Neural progenitor cell (in vitro differentiated cells): ENCODE measurements around the gene SLC9C2. TPM values are rescaled to one million over a fixed set of nuclear protein-coding genes. Genes with fewer than 3 reads are reported as not detected.
A peak's percentile ranks its signal among the peaks of the same experiment; 100 is the strongest.
"Not testable (repeated sequence)": the region's sequence is repeated elsewhere in the genome, so short reads cannot be mapped to it uniquely, and the experiment has no call there.

Experiments
- DNase-seq: peaks from one replicate; pipeline ENCODE4 v3.0.0-alpha.2; 2016; ENCODE audit warnings: low spot score
- H2AFZ ChIP-seq: fragments of 200-600 bp; sonication (generic); replicated peaks from 2 replicates; pipeline ENCODE4 v1.6.1; 2016; ENCODE audit warnings: antibody characterized with exemption
- H3F3A ChIP-seq: fragments of 200-600 bp; sonication (generic); 2 replicates; pipeline ENCODE4 v1.6.1; 2016; ENCODE audit warnings: antibody characterized with exemption, low read depth
- H3K27ac ChIP-seq: fragments of 200-600 bp; sonication (generic); 2 replicates; pipeline ENCODE4 v1.5.1; 2016; ENCODE audit warnings: mild to moderate bottlenecking
- H3K27me3 ChIP-seq: fragments of 200-600 bp; sonication (generic); 2 replicates; pipeline ENCODE4 v1.6.1; 2016; ENCODE audit warnings: mild to moderate bottlenecking, moderate library complexity
- H3K36me3 ChIP-seq: fragments of 200-600 bp; sonication (generic); 2 replicates; pipeline ENCODE4 v1.5.1; 2016
- H3K4me1 ChIP-seq: fragments of 200-600 bp; sonication (generic); 2 replicates; pipeline ENCODE4 v1.6.1; 2016; ENCODE audit warnings: mixed run types
- H3K4me2 ChIP-seq: fragments of 200-600 bp; sonication (generic); 2 replicates; pipeline ENCODE4 v1.6.1; 2016
- H3K4me3 ChIP-seq: fragments of 200-600 bp; sonication (generic); 2 replicates; pipeline ENCODE4 v1.5.1; 2016
- H3K79me2 ChIP-seq: fragments of 200-600 bp; sonication (generic); 2 replicates; pipeline ENCODE4 v1.6.1; 2016; ENCODE audit warnings: low read depth
- H3K9ac ChIP-seq: fragments of 200-600 bp; sonication (generic); 2 replicates; pipeline ENCODE4 v1.6.1; 2016
- H3K9me3 ChIP-seq: fragments of 200-600 bp; sonication (generic); 2 replicates; pipeline ENCODE4 v1.5.1; 2016; ENCODE audit warnings: low read depth
- H4K20me1 ChIP-seq: fragments of 200-600 bp; sonication (generic); 2 replicates; pipeline ENCODE4 v1.6.1; 2016; ENCODE audit warnings: low read depth
- H3K27ac Mint-ChIP-seq: 3 replicates; pipeline ENCODE4 v1.8.0; 2021; ENCODE audit warnings: mixed read lengths
- H3K27me3 Mint-ChIP-seq: 2 replicates; pipeline ENCODE4 v1.8.0; 2022; ENCODE audit warnings: low read depth, mild to moderate bottlenecking, inconsistent platforms, moderate library complexity, mixed read lengths; ENCODE audit not compliant: insufficient read depth
- H3K36me3 Mint-ChIP-seq: 3 replicates; pipeline ENCODE4 v1.8.0; 2021; ENCODE audit warnings: mixed read lengths
- H3K4me1 Mint-ChIP-seq: 3 replicates; pipeline ENCODE4 v1.8.0; 2021; ENCODE audit warnings: mixed read lengths
- H3K4me3 Mint-ChIP-seq: 3 replicates; pipeline ENCODE4 v1.8.0; 2021; ENCODE audit warnings: mild to moderate bottlenecking, moderate library complexity, mixed read lengths
- H3K9me3 Mint-ChIP-seq: 3 replicates; pipeline ENCODE4 v1.8.0; 2020; ENCODE audit warnings: mixed read lengths
- CTCF ChIP-seq: fragments of 200-600 bp; sonication (generic); IDR thresholded peaks from 2 replicates; pipeline ENCODE4 v1.5.1; 2017; ENCODE audit warnings: antibody characterized with exemption, mild to moderate bottlenecking
- EZH2 ChIP-seq: fragments of 200-600 bp; sonication (generic); IDR thresholded peaks from 2 replicates; pipeline ENCODE4 v1.6.1; 2017; ENCODE audit warnings: antibody characterized with exemption, mild to moderate bottlenecking, moderate library complexity
- EZH2phosphoT487 ChIP-seq: fragments of 200-600 bp; sonication (generic); IDR thresholded peaks from 2 replicates; pipeline ENCODE4 v1.6.1; 2017; ENCODE audit warnings: antibody characterized with exemption
- total RNA-seq: library from RNA; depleted of rRNA; stranded (reverse); fragments of >200 nt; gene quantifications from 2 replicates; pipeline ENCODE4 v1.2.3, GENCODE V29; 2015; ENCODE audit warnings: low replicate concordance

SLC9C2 gene
- total RNA-seq, result not detected in 2 replicates

- Histone ChIP-seq H4K20me1 (no peaks in the 10 kb centered on the region), H3K27me3 (no peaks in the 10 kb centered on the region), H3K79me2 (no peaks in the 10 kb centered on the region), H3K27ac (no peak within 1 kb of the TSS), H3K4me3 (no peak within 1 kb of the TSS), H3K9ac (no peak within 1 kb of the TSS), H3K4me2 (no peak within 1 kb of the TSS), H2AFZ (no peak within 1 kb of the TSS), H3K4me1 (no peaks in the 10 kb centered on the region), H3K9me3 (no peaks in the 10 kb centered on the region), H3K36me3 (no peaks in the 10 kb centered on the region), H3F3A (no peaks in the 10 kb centered on the region)
- Mint-ChIP-seq H3K36me3 (no peaks in the 10 kb centered on the region), H3K27ac (no peak within 1 kb of the TSS), H3K4me1 (no peaks in the 10 kb centered on the region), H3K4me3 (no peak within 1 kb of the TSS), H3K9me3 (no peaks in the 10 kb centered on the region), H3K27me3 (no peaks in the 10 kb centered on the region)
- DNase-seq, result no peak
- no peak for TF ChIP-seq EZH2phosphoT487
- TF ChIP-seq EZH2, result no peak
- no peak for TF ChIP-seq CTCF
Measured at GRCh38 chr1:173603056-173603591, at the start of gene SLC9C2. Gene SLC9C2 (minus strand): TSS chr1:173603072. CDS start chr1:173601776, 1,296 bp downstream.

- Mint-ChIP-seq H3K27ac (no peak overlapping the region), H3K4me1 (no peaks in the 10 kb centered on the region), H3K9me3 (peaks cover 12% of the 10 kb centered on the region), H3K4me3 (no peak overlapping the region), H3K36me3 (no peaks in the 10 kb centered on the region), H3K27me3 (no peaks in the 10 kb centered on the region)
- Histone ChIP-seq H2AFZ (no peak overlapping the region), H3K79me2 (peaks cover 97% of the 10 kb centered on the region), H3K36me3 (peaks cover 21% of the 10 kb centered on the region), H3K27me3 (no peaks in the 10 kb centered on the region), H3K4me3 (no peak overlapping the region), H4K20me1 (peaks cover 5% of the 10 kb centered on the region), H3K9ac (no peak overlapping the region), H3F3A (no peaks in the 10 kb centered on the region), H3K9me3 (no peaks in the 10 kb centered on the region), H3K4me2 (no peak overlapping the region), H3K4me1 (no peaks in the 10 kb centered on the region), H3K27ac (no peak overlapping the region)
- TF ChIP-seq EZH2, result no peak
- TF ChIP-seq CTCF, result no peak
- TF ChIP-seq EZH2phosphoT487, result no peak
- DNase-seq, result no peak
Measured at GRCh38 chr1:173648880-173649605, 46.2 kb upstream of the SLC9C2 start.

GRCh38 chr1:173646656-173647055, 43.8 kb upstream of the SLC9C2 start:
- H3K4me2 ChIP-seq, result no peak overlapping the region

GRCh38 chr1:173642450-173643139, 39.7 kb upstream of the SLC9C2 start:
- Histone ChIP-seq H3K27ac (peak overlapping the region; percentile 100), H3K79me2 (peaks cover 93% of the 10 kb centered on the region), H3K4me3 (peak overlapping the region; percentile 57), H3F3A (peaks cover 35% of the 10 kb centered on the region), H3K36me3 (peaks cover 20% of the 10 kb centered on the region), H3K4me2 (peak overlapping the region; percentile 79), H3K4me1 (peaks cover 21% of the 10 kb centered on the region), H3K9ac (peak overlapping the region; percentile 54)
- DNase-seq, result peak; percentile 92
- not testable (repeated sequence) for H3K4me1 Mint-ChIP-seq, H3K27me3 ChIP-seq, H3K36me3 Mint-ChIP-seq, H3K27me3 Mint-ChIP-seq, H2AFZ ChIP-seq, H4K20me1 ChIP-seq, H3K27ac Mint-ChIP-seq, H3K4me3 Mint-ChIP-seq, H3K9me3 Mint-ChIP-seq, H3K9me3 ChIP-seq

More at GRCh38 chr1:173646656-173647055, 43.8 kb upstream of the SLC9C2 start:
- DNase-seq, result no peak
- H4K20me1 ChIP-seq, result peaks cover 5% of the 10 kb centered on the region
- no peak overlapping the region for H3K9ac ChIP-seq
- Mint-ChIP-seq H3K4me3 (no peak overlapping the region), H3K36me3 (no peaks in the 10 kb centered on the region), H3K27me3 (no peaks in the 10 kb centered on the region), H3K9me3 (peaks cover 6% of the 10 kb centered on the region), H3K4me1 (no peaks in the 10 kb centered on the region), H3K27ac (no peak overlapping the region)
- H3K9me3 ChIP-seq, result no peaks in the 10 kb centered on the region
- H3K4me3 ChIP-seq, result no peak overlapping the region
- no peak overlapping the region for H3K27ac ChIP-seq
- no peak for TF ChIP-seq EZH2phosphoT487
- TF ChIP-seq CTCF, result no peak
- no peak for TF ChIP-seq EZH2
- peaks cover 16% of the 10 kb centered on the region for H3F3A ChIP-seq
- H2AFZ ChIP-seq, result no peak overlapping the region
- peaks cover 20% of the 10 kb centered on the region for H3K4me1 ChIP-seq
- peaks cover 25% of the 10 kb centered on the region for H3K36me3 ChIP-seq
- peaks cover 93% of the 10 kb centered on the region for H3K79me2 ChIP-seq
- no peaks in the 10 kb centered on the region for H3K27me3 ChIP-seq
